Frontal cortex (tissue), 4 donors: ENCODE measurements around the gene SDR39U1. TPM values are rescaled to one million over a fixed set of nuclear protein-coding genes. Genes with fewer than 3 reads are reported as not detected.
A peak's percentile ranks its signal among the peaks of the same experiment; 100 is the strongest.

Experiments used
- DNase-seq, 2 donors: peaks; one replicate each; pipeline ENCODE4 v3.0.0; 2012; ENCODE audit warnings: low spot score in 2 of 2
- FAIRE-seq: peaks from 2 replicates; lab custom pipeline; 2012; peaks lifted over from hg19 to GRCh38; lab: Jason Lieb, UNC
- total RNA-seq: library from RNA; depleted of rRNA; stranded (reverse); fragments of >200 nt; gene quantifications from one replicate; pipeline ENCODE4 v1.2.3, GENCODE V29; 2014
- donor health status: control.
- donor health status: control.
- donor health status: control.

The SDR39U1 gene
- total RNA-seq, 1 donor from 2014 or later = 16.3 TPM

- FAIRE-seq (no peak), DNase-seq (no peak)
Observed at GRCh38 chr14:24430682-24431568, 11.7 kb downstream of the SDR39U1 start.

- FAIRE-seq (no peak), DNase-seq (peak; percentile 82 to 83)
Observed at GRCh38 chr14:24430143-24430681, 12.4 kb downstream of the SDR39U1 start.

GRCh38 chr14:24429395-24430142 is 13.0 kb downstream of the SDR39U1 start, which contains the start of the genes CBLN3 and KHNYN:
TSS of gene CBLN3 (minus strand) at chr14:24429668. CDS start at chr14:24429054, 614 bp downstream.
TSS of gene KHNYN (plus strand) at chr14:24429954. CDS start at chr14:24430731, 777 bp downstream.
- FAIRE-seq (no peak), DNase-seq (peak; percentile 95 to 97)

- no peak for DNase-seq
- FAIRE-seq = no peak
Observed at GRCh38 chr14:24428628-24429394, 13.8 kb downstream of the SDR39U1 start.

- no peak for FAIRE-seq
- no peak for DNase-seq
Observed at GRCh38 chr14:24427537-24428508, 14.8 kb downstream of the SDR39U1 start.

- FAIRE-seq = no peak
- DNase-seq = no peak
Observed at GRCh38 chr14:24426912-24427536, 15.6 kb downstream of the SDR39U1 start.

GRCh38 chr14:24426150-24426911 is 16.2 kb downstream of the SDR39U1 start:
- FAIRE-seq = no peak
- no peak for DNase-seq

GRCh38 chr14:24425704-24426103 is 16.9 kb downstream of the SDR39U1 start:
- DNase-seq = no peak
- FAIRE-seq = no peak

GRCh38 chr14:24422694-24423601 is 19.6 kb downstream of the SDR39U1 start:
- DNase-seq (no peak), FAIRE-seq (no peak)

GRCh38 chr14:24422261-24422660 is 20.3 kb downstream of the SDR39U1 start:
- no peak for FAIRE-seq

GRCh38 chr14:24418492-24418873 is 24.1 kb downstream of the SDR39U1 start:
- no peak for FAIRE-seq
- no peak for DNase-seq

More at GRCh38 chr14:24422261-24422660, 20.3 kb downstream of the SDR39U1 start:
- no peak for DNase-seq

GRCh38 chr14:24417832-24418491 is 24.6 kb downstream of the SDR39U1 start:
- no peak for FAIRE-seq
- DNase-seq = no peak

- DNase-seq (no peak), FAIRE-seq (no peak)
Observed at GRCh38 chr14:24416932-24417619, 25.5 kb downstream of the SDR39U1 start.

GRCh38 chr14:24416254-24416931 is 26.2 kb downstream of the SDR39U1 start:
- FAIRE-seq (no peak), DNase-seq (no peak)
